ENCODE measurements around the gene GIPR. TPM values are rescaled to one million over a fixed set of nuclear protein-coding genes. Genes with fewer than 3 reads are reported as not detected.

GIPR gene
- total and polyA plus RNA-seq, 10 donors, result 0.49 to 7.5 (median 3.0) TPM

DNA sequence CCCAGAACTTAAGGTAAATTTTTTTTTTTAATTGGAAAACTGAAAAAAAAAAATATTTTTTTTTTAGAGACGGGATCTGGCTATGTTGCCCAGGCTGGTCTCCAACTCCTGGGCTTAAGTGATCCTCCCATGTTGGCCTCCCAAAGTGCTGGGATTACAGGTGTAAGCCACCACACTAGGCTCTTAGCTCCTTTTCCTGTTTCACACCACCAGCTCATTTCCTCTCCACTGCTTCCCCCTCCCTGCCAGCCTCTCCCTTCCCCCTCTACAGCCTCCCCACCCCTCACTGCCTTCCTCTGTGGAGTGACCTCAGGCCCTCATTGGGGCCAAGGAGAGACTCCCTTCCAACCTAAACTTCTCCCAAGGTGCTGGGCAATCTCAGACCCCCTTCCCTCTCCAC lies 4.2 kb upstream of the GIPR start:
- Histone ChIP-seq H3K27ac (no peak overlapping the region), H3K27me3 (replicated peaks in 1 of 7) (peaks cover 0 to 86% (median 31%) of the 10 kb centered on the region in 7 donors), H3K9me3 (no peaks in the 10 kb centered on the region), H3K4me3 (no peak overlapping the region), H3K36me3 (no peaks in the 10 kb centered on the region), H3K4me1 (peaks cover 8 to 19% (median 14%) of the 10 kb centered on the region in 6 donors)
- 83 to 100% (median 95%) methylated on average over 1 of the region's 1 CpG for WGBS, 5 donors
- intact Hi-C loops (cut with DNase I; ENCODE audit: low total_unique reads), result no loop called here
- DNase-seq, result no peak
- TF ChIP-seq POLR2AphosphoS5 (IDR thresholded peaks at IDR 0.05) (no peak), POLR2A (IDR thresholded peaks at IDR 0.05) (no peak)
- TF ChIP-seq, protein P1, sequence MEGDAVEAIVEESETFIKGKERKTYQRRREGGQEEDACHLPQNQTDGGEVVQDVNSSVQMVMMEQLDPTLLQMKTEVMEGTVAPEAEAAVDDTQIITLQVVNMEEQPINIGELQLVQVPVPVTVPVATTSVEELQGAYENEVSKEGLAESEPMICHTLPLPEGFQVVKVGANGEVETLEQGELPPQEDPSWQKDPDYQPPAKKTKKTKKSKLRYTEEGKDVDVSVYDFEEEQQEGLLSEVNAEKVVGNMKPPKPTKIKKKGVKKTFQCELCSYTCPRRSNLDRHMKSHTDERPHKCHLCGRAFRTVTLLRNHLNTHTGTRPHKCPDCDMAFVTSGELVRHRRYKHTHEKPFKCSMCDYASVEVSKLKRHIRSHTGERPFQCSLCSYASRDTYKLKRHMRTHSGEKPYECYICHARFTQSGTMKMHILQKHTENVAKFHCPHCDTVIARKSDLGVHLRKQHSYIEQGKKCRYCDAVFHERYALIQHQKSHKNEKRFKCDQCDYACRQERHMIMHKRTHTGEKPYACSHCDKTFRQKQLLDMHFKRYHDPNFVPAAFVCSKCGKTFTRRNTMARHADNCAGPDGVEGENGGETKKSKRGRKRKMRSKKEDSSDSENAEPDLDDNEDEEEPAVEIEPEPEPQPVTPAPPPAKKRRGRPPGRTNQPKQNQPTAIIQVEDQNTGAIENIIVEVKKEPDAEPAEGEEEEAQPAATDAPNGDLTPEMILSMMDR (IDR thresholded peaks at IDR 0.05 in 8 of 11, conservative IDR thresholded peaks at IDR 0.05 in 3 of 11), result no peak

DNA sequence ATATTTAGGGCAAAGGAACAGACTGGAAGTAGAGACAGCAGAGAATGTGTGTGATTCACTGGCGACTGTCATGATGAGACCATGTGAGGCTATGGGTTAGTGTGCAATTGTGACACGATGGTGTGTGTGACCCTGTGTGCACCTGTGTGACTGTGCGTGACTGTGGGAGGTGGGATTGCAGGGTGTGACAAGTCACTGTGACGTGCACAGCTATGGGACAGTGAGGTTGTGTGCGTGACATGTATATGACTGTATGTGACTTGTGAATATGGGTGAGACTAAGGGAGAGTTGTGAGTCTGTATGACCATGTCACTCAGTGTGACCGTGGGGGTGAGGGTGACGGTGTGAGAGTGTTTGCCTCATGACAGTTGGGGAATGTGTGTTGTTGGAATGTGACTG lies 3.4 kb upstream of the GIPR start:
- WGBS, 5 donors, result 71 to 85% (median 76%) methylated on average over 7 of the region's 7 CpGs
- H3K27me3 ChIP-seq (replicated peaks in 1 of 7), result peaks cover 0 to 89% (median 39%) of the 10 kb centered on the region in 7 donors

DNA sequence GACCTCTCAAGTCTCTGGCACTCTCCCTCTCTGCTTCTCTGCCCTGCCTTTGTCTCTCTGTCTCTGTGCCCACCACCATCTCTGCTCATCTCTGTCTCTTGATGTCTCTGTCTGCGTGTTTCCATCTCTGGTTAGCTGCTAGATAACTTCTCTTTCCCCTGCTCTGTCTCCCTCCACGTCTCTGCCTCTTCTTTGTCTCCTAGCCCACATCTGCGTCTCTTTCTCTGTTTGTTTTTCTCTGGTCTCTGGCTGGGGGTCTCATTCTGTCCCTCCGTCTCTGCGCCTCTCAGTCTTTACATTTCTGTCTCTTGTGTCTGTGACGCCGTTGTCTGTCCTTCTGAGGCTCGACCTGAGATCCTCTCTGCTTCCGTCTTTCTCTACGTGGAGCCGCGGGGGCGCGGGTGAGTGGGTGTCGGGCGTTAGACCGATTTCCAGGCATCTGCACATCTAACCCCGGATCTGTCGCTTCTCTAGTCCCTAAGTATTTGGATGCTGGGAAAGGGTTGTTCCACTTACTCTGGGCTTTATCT lies 386 bp downstream of the GIPR start:
- DNase-seq, result no peak
- peaks cover 0 to 99% (median 59%) of the 10 kb centered on the region in 7 donors for H3K27me3 ChIP-seq (replicated peaks in 1 of 7)
- H3K9me3 ChIP-seq, result no peaks in the 10 kb centered on the region
- H3K27ac ChIP-seq, result peak overlapping the region in 4 of 8 donors; percentile 22 to 68 (median 36)
- peak overlapping the region; percentile 6 to 70 (median 34) for H3K4me3 ChIP-seq
- H3K36me3 ChIP-seq, result no peaks in the 10 kb centered on the region
- intact Hi-C loops (cut with DNase I; ENCODE audit: low total_unique reads), result no loop called here
- H3K4me1 ChIP-seq, result peaks cover 15 to 45% (median 37%) of the 10 kb centered on the region in 6 donors
- WGBS, 5 donors, result 1 to 4% (median 2%) methylated on average over 19 of the region's 19 CpGs
- TF ChIP-seq, protein P1 (IDR thresholded peaks at IDR 0.05 in 8 of 11, conservative IDR thresholded peaks at IDR 0.05 in 3 of 11), result no peak
- TF ChIP-seq POLR2AphosphoS5 (IDR thresholded peaks at IDR 0.05), result no peak
- TF ChIP-seq POLR2A (IDR thresholded peaks at IDR 0.05), result no peak

More for the DNA sequence above, 3.4 kb upstream of the GIPR start:
- DNase-seq, result no peak
- Histone ChIP-seq H3K27ac (no peak overlapping the region), H3K4me3 (no peak overlapping the region), H3K9me3 (no peaks in the 10 kb centered on the region), H3K4me1 (peaks cover 15 to 26% (median 22%) of the 10 kb centered on the region in 6 donors), H3K36me3 (no peaks in the 10 kb centered on the region)
- TF ChIP-seq POLR2AphosphoS5 (IDR thresholded peaks at IDR 0.05) (no peak), POLR2A (IDR thresholded peaks at IDR 0.05) (no peak)
- TF ChIP-seq, protein P1 (IDR thresholded peaks at IDR 0.05 in 8 of 11, conservative IDR thresholded peaks at IDR 0.05 in 3 of 11), result no peak
- intact Hi-C loops (cut with DNase I; ENCODE audit: low total_unique reads), result no loop called here

DNA sequence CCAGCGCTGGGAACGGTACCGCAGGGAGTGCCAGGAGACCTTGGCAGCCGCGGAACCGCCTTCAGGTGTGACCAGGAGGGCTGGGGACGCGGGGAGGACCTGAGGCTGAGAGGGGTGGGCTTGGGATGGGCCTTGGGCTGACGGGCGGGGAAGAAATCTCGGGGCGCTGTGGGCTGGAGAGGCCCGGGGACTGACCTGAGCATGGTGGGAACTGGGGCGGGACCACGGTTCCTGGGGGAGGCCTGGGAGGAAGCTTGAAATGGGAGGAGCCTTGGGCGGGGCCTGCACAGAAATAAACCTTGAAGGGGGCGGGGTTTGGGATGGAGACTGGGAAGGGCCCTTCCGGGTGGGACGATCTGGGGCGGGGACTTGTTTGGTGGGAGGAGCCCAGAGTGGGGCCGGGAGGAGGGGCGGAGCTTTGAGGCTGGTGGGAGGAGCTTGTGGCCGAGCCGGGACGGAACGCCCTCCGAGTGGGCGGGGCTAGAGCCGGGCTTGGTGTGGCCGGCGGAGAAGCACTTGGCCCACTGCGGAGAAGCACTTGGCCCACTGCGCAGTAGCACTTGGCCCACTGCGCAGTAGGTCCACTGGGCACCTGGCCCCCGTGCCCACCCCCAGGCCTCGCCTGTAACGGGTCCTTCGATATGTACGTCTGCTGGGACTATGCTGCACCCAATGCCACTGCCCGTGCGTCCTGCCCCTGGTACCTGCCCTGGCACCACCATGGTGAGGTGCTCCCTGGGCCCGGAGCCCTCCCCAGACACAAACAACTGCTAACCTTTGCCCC lies 2.8 kb downstream of the GIPR start:
- Histone ChIP-seq H3K36me3 (no peaks in the 10 kb centered on the region), H3K27ac (no peak overlapping the region), H3K27me3 (replicated peaks in 1 of 7) (peaks cover 0 to 99% (median 54%) of the 10 kb centered on the region in 7 donors), H3K9me3 (no peaks in the 10 kb centered on the region), H3K4me1 (peaks cover 15 to 45% (median 37%) of the 10 kb centered on the region in 6 donors), H3K4me3 (peak overlapping the region in 2 of 8 donors; percentile 6 to 51)
- DNase-seq, result peak; percentile 85
- intact Hi-C loops (cut with DNase I; ENCODE audit: low total_unique reads), result no loop called here
- TF ChIP-seq, protein P1 (IDR thresholded peaks at IDR 0.05 in 8 of 11, conservative IDR thresholded peaks at IDR 0.05 in 3 of 11), result no peak
- TF ChIP-seq POLR2AphosphoS5 (IDR thresholded peaks at IDR 0.05) (no peak), POLR2A (IDR thresholded peaks at IDR 0.05) (no peak)
- WGBS, 5 donors, result 9 to 17% (median 13%) methylated on average over 33 to 42 of the region's 42 CpGs
